HFFc6 (cell line): ENCODE data around the gene PKN1. TPM values are rescaled to one million over a fixed set of nuclear protein-coding genes. Genes with fewer than 3 reads are reported as not detected.
"Not testable (repeated sequence)": the region's sequence is repeated elsewhere in the genome, so short reads cannot be mapped to it uniquely, and the experiment has no call there.

Source experiments
- DNase-seq: peaks from one replicate; pipeline ENCODE4 v3.0.0-alpha.2; 2018
- H3K27ac Mint-ChIP-seq: 2 replicates; pipeline ENCODE4 v1.8.0; 2020; ENCODE audit warnings: mild to moderate bottlenecking, mixed read lengths
- H3K27me3 Mint-ChIP-seq: 2 replicates; pipeline ENCODE4 v1.8.0; 2021; ENCODE audit warnings: mild to moderate bottlenecking, moderate library complexity, mixed read lengths; ENCODE audit not compliant: insufficient read depth
- H3K36me3 Mint-ChIP-seq: 2 replicates; pipeline ENCODE4 v1.8.0; 2021; ENCODE audit warnings: low read depth, mixed read lengths
- H3K4me1 Mint-ChIP-seq: 2 replicates; pipeline ENCODE4 v1.8.0; 2020; ENCODE audit warnings: low read depth, mixed read lengths
- H3K4me3 Mint-ChIP-seq: 2 replicates; pipeline ENCODE4 v1.8.0; 2020; ENCODE audit warnings: mild to moderate bottlenecking, moderate library complexity, mixed read lengths
- H3K9me3 Mint-ChIP-seq: 2 replicates; pipeline ENCODE4 v1.8.0; 2020; ENCODE audit warnings: mild to moderate bottlenecking, mixed read lengths
- total RNA-seq, 6 experiments: library from RNA; stranded (reverse); fragmentation: NEBNext Ultra II Directional; extraction: Animal tissue kit (Norgen Biotek cat#: 25700); gene quantifications; 2 replicates in 1 of 6; 3 replicates in 5 of 6; pipeline ENCODE4 v1.2.3, GENCODE V29; 2021
- TF ChIP-seq, protein P1 (sequence below): fragments of 200-600 bp; sonication (generic); IDR thresholded peaks from 2 replicates; pipeline ENCODE4 v1.5.0; 2021; ENCODE audit warnings: antibody characterized with exemption, mild to moderate bottlenecking

The PKN1 gene
- total RNA-seq, 6 experiments from 2014 or later: 132 to 173 (median 149) TPM

DNA sequence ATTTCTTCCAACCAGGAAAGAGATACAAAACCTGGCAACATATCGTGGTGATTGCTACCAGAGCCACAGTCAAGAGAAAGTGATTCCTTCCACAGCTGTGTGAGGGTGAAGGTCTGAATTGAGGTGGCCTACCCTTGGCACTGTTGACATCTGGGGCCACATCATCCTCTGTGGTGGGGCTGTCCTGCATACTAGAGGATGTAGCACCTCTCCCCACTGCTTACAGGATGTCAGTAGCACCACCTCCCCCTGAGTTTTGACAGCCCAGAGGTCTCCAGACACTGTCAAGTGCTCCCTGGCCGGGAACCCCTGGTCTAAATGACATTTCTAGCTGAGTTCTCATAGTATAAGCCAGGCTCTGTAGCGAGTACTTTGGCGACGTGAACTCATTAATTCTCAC, 26.6 kb downstream of the PKN1 start:
- Mint-ChIP-seq H3K9me3 (no peaks in the 10 kb centered on the region), H3K36me3 (peaks cover 19% of the 10 kb centered on the region), H3K4me3 (no peak overlapping the region), H3K27me3 (no peaks in the 10 kb centered on the region), H3K27ac (no peak overlapping the region), H3K4me1 (0 out of 2 replicates have a peak, but pooled peaks cover 6% of the 10 kb centered on the region)
- TF ChIP-seq, protein P1, sequence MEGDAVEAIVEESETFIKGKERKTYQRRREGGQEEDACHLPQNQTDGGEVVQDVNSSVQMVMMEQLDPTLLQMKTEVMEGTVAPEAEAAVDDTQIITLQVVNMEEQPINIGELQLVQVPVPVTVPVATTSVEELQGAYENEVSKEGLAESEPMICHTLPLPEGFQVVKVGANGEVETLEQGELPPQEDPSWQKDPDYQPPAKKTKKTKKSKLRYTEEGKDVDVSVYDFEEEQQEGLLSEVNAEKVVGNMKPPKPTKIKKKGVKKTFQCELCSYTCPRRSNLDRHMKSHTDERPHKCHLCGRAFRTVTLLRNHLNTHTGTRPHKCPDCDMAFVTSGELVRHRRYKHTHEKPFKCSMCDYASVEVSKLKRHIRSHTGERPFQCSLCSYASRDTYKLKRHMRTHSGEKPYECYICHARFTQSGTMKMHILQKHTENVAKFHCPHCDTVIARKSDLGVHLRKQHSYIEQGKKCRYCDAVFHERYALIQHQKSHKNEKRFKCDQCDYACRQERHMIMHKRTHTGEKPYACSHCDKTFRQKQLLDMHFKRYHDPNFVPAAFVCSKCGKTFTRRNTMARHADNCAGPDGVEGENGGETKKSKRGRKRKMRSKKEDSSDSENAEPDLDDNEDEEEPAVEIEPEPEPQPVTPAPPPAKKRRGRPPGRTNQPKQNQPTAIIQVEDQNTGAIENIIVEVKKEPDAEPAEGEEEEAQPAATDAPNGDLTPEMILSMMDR: no peak
- DNase-seq: no peak

DNA sequence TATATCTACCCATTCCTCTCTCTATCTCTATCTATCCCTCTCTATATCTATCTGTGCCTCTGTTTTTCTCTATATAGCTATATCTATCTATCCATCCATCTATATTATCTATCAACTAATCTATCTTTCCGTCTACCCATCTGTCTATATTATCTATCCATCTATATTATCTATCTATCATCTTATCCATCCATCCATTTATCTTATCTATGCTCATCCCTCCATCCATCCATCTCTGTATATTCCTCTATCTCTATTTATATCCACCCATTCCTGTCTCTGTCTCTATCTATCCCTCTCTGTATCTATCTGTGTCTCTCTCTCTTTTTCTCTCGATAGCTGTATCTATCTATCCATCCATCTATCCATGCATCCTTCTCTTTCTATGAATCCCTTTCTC, 27.8 kb downstream of the PKN1 start:
- Mint-ChIP-seq H3K4me1 (0 out of 2 replicates have a peak, but pooled peaks cover 3% of the 10 kb centered on the region), H3K36me3 (peaks cover 19% of the 10 kb centered on the region), H3K27me3 (no peaks in the 10 kb centered on the region), H3K4me3 (no peak overlapping the region), H3K9me3 (no peaks in the 10 kb centered on the region), H3K27ac (no peak overlapping the region)
- TF ChIP-seq, protein P1: no peak
- no peak for DNase-seq

DNA sequence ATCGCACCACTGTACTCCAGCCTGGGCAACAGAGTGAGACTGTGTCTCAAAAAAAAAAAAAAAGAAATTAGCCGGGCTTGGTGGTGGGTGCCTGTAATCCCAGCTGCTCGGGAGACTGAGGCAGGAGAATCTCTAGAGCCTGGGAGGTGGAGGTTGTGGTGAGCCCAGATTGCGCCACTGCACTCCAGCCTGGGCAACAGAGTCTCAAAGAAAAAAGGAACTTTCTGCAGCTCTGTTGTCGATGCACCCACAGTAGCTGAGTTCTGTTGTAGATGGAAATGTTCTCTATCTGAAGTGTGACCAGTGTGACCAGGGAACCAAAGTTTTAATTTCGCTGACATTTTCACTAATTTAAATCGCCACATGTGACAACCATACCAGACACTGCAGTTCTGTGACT, 29.3 kb downstream of the PKN1 start:
- not testable (repeated sequence) for H3K4me3 Mint-ChIP-seq, H3K4me1 Mint-ChIP-seq, H3K27me3 Mint-ChIP-seq, H3K9me3 Mint-ChIP-seq, DNase-seq, H3K27ac Mint-ChIP-seq
- H3K36me3 Mint-ChIP-seq: peaks cover 19% of the 10 kb centered on the region

DNA sequence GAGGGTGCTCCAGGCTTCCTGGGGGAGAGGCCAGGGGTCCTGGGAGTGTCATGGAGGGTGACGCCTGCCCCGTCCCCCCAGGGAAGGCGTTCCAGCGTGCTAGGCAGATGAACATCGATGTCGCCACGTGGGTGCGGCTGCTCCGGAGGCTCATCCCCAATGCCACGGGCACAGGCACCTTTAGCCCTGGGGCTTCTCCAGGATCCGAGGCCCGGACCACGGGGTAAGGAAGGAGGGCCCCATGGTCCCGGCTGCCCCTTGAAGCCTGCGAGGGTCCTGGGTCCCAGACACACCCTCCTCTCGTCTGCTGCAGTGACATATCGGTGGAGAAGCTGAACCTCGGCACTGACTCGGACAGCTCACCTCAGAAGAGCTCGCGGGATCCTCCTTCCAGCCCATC, 30.6 kb downstream of the PKN1 start:
- Mint-ChIP-seq H3K36me3 (peaks cover 14% of the 10 kb centered on the region), H3K9me3 (no peaks in the 10 kb centered on the region), H3K27ac (no peak overlapping the region), H3K27me3 (no peaks in the 10 kb centered on the region; the same call in 1 of the 2 replicates), H3K4me3 (no peak overlapping the region), H3K4me1 (no peaks in the 10 kb centered on the region)
- TF ChIP-seq, protein P1: no peak
- DNase-seq: no peak

DNA sequence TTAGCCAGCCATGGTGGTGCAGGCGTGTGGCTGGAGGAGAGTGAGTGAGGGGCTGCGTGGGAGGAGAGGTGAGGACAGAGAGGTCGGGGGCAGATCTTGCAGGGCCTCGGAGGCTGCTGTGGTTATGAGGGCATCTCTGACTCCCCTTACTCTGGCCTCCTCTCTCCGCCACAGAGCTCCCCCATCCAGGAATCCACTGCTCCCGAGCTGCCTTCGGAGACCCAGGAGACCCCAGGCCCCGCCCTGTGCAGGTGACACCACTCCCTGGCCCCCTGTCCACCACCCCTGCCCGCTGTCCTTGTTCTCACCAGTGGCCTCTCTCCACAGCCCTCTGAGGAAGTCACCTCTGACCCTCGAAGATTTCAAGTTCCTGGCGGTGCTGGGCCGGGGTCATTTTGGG, 34.3 kb downstream of the PKN1 start:
- Mint-ChIP-seq H3K9me3 (no peaks in the 10 kb centered on the region), H3K27me3 (peaks cover 4% of the 10 kb centered on the region), H3K4me3 (no peak overlapping the region), H3K27ac (no peak overlapping the region), H3K4me1 (no peaks in the 10 kb centered on the region), H3K36me3 (peaks cover 4% of the 10 kb centered on the region; the same call in 1 of the 2 replicates)
- TF ChIP-seq, protein P1: no peak
- DNase-seq: no peak

DNA sequence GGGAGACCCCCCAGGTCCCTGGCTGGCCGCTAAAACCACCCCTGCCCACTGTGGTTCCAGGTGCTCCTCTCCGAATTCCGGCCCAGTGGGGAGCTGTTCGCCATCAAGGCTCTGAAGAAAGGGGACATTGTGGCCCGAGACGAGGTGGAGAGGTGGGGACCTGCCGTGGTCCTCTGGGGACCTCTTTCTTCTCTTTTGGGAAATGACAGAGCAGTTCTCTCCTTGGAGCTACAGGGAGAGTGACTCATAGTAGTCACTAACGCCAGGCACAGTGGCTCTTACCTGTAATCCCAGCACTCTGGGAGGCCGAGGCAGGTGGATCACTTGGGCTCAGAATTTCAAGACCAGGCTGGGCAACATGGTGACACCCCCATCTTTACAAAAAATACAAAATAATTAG, 34.7 kb downstream of the PKN1 start:
- no peak for DNase-seq
- TF ChIP-seq, protein P1: peak; percentile 18; the same call in 1 of the 2 replicates
- Mint-ChIP-seq H3K27ac (no peak overlapping the region), H3K36me3 (peaks cover 4% of the 10 kb centered on the region; the same call in 1 of the 2 replicates), H3K4me1 (no peaks in the 10 kb centered on the region), H3K4me3 (no peak overlapping the region), H3K9me3 (no peaks in the 10 kb centered on the region), H3K27me3 (peaks cover 5% of the 10 kb centered on the region)
